Uterus (tissue), 4 donors: ENCODE data around the gene MAB21L2. TPM values are rescaled to one million over a fixed set of nuclear protein-coding genes. Genes with fewer than 3 reads are reported as not detected.

ENCODE experiments used
- DNase-seq, 2 donors: peaks; one replicate each; pipeline ENCODE4 v3.0.0-alpha.2; 2019 to 2020
- H3K27ac ChIP-seq, 2 donors: fragments of 200-600 bp; sonication (generic); 1 replicate in 1 of 2; 2 replicates in 1 of 2; pipeline ENCODE4 v1.5.1; 2016 to 2018
- H3K27me3 ChIP-seq, 2 donors: fragments of 200-600 bp; sonication (generic); one replicate each; pipeline ENCODE4 v1.5.1; 2018 to 2019; ENCODE audit warnings: control low read depth in 1 of 2
- H3K36me3 ChIP-seq, 2 donors: fragments of 200-600 bp; sonication (generic); one replicate each; pipeline ENCODE4 v1.5.1; 2019; ENCODE audit warnings: control low read depth in 1 of 2
- H3K4me1 ChIP-seq, 2 donors: fragments of 200-600 bp; sonication (generic); one replicate each; pipeline ENCODE4 v1.5.1; 2018 to 2019; ENCODE audit warnings: control low read depth in 1 of 2
- H3K4me3 ChIP-seq, 2 donors: fragments of 200-600 bp; sonication (generic); 1 replicate in 1 of 2; 2 replicates in 1 of 2; pipeline ENCODE4 v1.5.1; 2018 to 2019; ENCODE audit warnings: mild to moderate bottlenecking in 1 of 2
- H3K9me3 ChIP-seq, 2 donors: fragments of 200-600 bp; sonication (generic); one replicate each; pipeline ENCODE4 v1.5.1; 2019; ENCODE audit warnings: control low read depth in 1 of 2
- CTCF ChIP-seq, 4 experiments: fragments of 200-600 bp in 2 of 4; fragments of 450-650 bp in 2 of 4; sonication (generic) in 2 of 4; IDR thresholded peaks; one replicate each; pipeline ENCODE4 v1.5.1; 2016 to 2019; ENCODE audit warnings: antibody characterized with exemption in 4 of 4, mild to moderate bottlenecking in 2 of 4, moderate library complexity in 1 of 4
- POLR2A ChIP-seq, 2 donors: fragments of 450-650 bp; IDR thresholded peaks; one replicate each; pipeline ENCODE4 v1.6.1; 2016; ENCODE audit warnings: antibody characterized with exemption in 2 of 2, mild to moderate bottlenecking in 1 of 2, moderate library complexity in 1 of 2
- intact Hi-C: fragments of 100-400 bp; cut with DNase I; formaldehyde crosslinking; loops from one replicate; pipeline ENCODE4 v1.15.1; 2023; ENCODE audit warnings: low total_unique reads
- total RNA-seq, 4 donors: library from RNA; depleted of rRNA in 3 of 4; stranded (reverse); fragments of >200 nt in 3 of 4; gene quantifications; one replicate each; pipeline versions ENCODE4 v1.1.0 to v1.2.4, GENCODE V29; 2014 to 2023
- donor health status: DM: yes; HTN: yes; CAD: no.

Gene MAB21L2
- total RNA-seq, 4 donors from 2014 or later, result not detected

DNA sequence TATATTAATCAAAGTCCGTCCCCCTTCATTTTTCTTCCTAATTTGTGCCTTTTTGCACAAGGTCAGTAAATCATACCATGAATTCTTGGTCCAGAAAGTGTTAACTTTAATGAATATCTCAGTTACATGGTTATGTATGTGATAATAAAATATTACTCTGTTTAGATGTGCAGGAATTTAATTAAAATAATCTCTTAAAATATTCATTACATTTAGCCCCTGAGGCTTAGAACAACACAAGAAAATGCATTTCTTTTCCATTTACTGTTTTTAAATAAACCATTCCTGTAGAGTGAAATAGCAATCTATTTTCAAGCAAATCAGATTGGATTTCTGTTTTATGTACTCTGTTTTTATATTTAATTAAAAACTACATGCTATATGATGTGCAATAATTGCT is 17.6 kb downstream of the MAB21L2 start:
- intact Hi-C loops, result no loop called here
- Histone ChIP-seq H3K4me1 (no peaks in the 10 kb centered on the region), H3K4me3 (no peak overlapping the region), H3K36me3 (no peaks in the 10 kb centered on the region), H3K9me3 (no peaks in the 10 kb centered on the region), H3K27ac (no peak overlapping the region), H3K27me3 (no peaks in the 10 kb centered on the region)
- DNase-seq, result no peak
- TF ChIP-seq CTCF (IDR thresholded peaks at IDR 0.05) (no peak), POLR2A (IDR thresholded peaks at IDR 0.05) (no peak)

DNA sequence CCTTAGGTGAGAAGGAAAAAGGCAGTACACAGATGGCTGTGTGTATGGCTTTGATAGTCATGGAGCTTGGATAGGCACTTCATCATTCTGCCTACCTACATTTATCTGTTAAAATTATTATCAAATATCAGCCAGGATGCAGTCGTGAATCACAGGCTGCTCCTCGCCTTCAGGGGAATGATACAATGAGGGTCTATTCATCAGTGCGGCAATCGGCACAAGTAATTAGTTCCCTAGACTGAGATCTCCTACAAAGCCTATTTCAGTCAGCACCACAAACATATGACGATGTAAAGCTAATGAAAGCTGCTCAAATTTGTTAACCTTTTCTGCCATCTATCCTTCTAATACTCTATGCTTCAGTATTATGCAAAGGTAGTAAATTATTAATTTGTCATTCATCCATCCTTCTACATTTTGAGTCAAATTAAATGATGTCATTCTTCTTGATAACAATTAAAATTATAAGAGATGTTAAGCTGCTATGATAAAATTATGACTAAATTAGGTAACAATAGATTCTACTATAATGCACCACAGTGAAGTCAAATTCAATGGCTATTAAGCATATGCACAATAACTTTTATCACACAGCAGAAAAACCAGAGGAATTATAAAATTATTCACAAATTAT is 19.0 kb downstream of the MAB21L2 start:
- Histone ChIP-seq H3K36me3 (no peaks in the 10 kb centered on the region), H3K27me3 (no peaks in the 10 kb centered on the region), H3K4me3 (no peak overlapping the region), H3K27ac (no peak overlapping the region), H3K9me3 (no peaks in the 10 kb centered on the region), H3K4me1 (no peaks in the 10 kb centered on the region)
- intact Hi-C loops, result no loop called here
- DNase-seq, result no peak
- no peak for TF ChIP-seq CTCF (IDR thresholded peaks at IDR 0.05)
- no peak for TF ChIP-seq POLR2A (IDR thresholded peaks at IDR 0.05)

DNA sequence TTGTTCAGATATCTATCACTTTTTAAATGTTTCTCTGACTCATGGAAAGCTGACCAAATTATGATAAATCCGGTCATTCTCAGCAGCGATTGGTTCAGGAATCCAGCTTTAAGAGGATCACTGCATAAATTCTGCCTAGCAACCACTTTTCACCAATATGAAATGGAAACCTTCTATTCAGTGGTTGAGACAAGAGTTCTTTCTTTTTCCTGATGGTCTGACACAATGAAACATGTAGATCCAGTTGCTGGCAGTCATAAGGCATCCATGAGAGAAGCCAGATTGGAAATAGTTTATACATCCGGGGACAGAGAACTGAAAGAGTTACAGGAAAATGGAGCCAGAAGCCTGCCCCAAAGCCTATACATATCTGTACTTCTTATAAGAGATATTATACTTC is 27.2 kb downstream of the MAB21L2 start:
- no peak for DNase-seq
- no peaks in the 10 kb centered on the region for H3K36me3 ChIP-seq
- no peaks in the 10 kb centered on the region for H3K4me1 ChIP-seq
- H3K4me3 ChIP-seq, result no peak overlapping the region
- intact Hi-C loops, result no loop called here
- no peak overlapping the region for H3K27ac ChIP-seq
- no peak for TF ChIP-seq POLR2A (IDR thresholded peaks at IDR 0.05)
- no peak for TF ChIP-seq CTCF (IDR thresholded peaks at IDR 0.05)
- H3K27me3 ChIP-seq, result no peaks in the 10 kb centered on the region
- no peaks in the 10 kb centered on the region for H3K9me3 ChIP-seq

GRCh38 chr4:150619042-150619441 is 37.1 kb downstream of the MAB21L2 start:
- no peak overlapping the region for H3K4me3 ChIP-seq
- TF ChIP-seq POLR2A (IDR thresholded peaks at IDR 0.05), result no peak
- no peak for TF ChIP-seq CTCF (IDR thresholded peaks at IDR 0.05)
- intact Hi-C loops, result no loop called here
- H3K27me3 ChIP-seq, result no peaks in the 10 kb centered on the region
- H3K27ac ChIP-seq, result no peak overlapping the region
- H3K36me3 ChIP-seq, result no peaks in the 10 kb centered on the region
- no peaks in the 10 kb centered on the region for H3K4me1 ChIP-seq
- DNase-seq, result no peak
- H3K9me3 ChIP-seq, result no peaks in the 10 kb centered on the region

- H3K9me3 ChIP-seq, result no peaks in the 10 kb centered on the region
- intact Hi-C loops, result no loop called here
- H3K4me3 ChIP-seq, result no peak overlapping the region
- no peak for DNase-seq
- no peaks in the 10 kb centered on the region for H3K27me3 ChIP-seq
- TF ChIP-seq POLR2A (IDR thresholded peaks at IDR 0.05) (no peak), CTCF (IDR thresholded peaks at IDR 0.05) (no peak)
- no peaks in the 10 kb centered on the region for H3K36me3 ChIP-seq
- H3K27ac ChIP-seq, result no peak overlapping the region
- H3K4me1 ChIP-seq, result no peaks in the 10 kb centered on the region
Measured at GRCh38 chr4:150624055-150624454, 42.1 kb downstream of the MAB21L2 start.
